ENCODE results near the gene CADPS2.

Gene CADPS2

DNA sequence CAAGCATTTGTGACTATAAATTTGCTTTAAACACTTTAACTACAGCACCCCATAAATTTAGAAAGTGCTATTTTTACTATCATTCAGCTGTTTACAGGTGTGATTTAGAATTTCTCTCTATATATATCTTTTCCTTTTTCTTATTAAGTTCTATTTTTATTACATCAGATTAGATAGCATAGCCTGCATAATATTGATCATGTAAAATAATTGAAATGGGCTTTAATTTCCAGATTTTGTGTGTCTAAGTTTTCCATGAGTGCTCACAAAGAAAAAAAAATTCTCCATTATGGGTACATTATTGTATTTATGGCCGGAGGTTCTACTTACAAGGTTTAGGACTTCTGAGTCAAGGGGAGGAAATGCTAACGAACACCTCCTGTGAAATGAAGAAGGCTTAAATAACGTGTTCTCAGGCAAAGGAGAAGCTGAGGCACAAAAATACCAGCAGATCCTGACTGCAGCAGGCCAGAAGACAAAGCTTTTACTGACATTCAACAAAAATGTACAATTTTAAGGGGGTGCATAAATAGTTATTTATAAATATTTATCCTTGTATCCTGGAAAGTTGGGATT is 301.5 kb downstream of the CADPS2 start:
- DNase-seq = no peak

DNA sequence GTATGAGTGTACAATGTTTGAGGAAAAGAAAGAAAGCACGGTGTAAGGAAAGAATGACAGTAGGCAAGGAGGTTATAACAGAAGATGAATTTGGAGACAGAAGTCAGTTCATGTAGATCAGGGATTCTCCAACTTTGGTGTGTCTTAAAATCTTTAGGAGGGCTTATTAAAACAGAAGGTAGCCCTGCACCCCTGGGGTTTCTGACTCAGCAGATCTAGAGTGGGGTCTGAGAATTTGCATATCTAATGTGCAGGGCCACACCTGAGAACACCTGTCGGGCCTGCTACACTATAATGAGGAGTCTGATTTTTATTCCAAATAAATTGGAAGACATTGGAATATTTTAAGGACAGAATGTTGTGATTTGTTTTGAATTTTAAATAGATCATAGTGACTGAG is 307.9 kb downstream of the CADPS2 start:
- DNase-seq = no peak

DNA sequence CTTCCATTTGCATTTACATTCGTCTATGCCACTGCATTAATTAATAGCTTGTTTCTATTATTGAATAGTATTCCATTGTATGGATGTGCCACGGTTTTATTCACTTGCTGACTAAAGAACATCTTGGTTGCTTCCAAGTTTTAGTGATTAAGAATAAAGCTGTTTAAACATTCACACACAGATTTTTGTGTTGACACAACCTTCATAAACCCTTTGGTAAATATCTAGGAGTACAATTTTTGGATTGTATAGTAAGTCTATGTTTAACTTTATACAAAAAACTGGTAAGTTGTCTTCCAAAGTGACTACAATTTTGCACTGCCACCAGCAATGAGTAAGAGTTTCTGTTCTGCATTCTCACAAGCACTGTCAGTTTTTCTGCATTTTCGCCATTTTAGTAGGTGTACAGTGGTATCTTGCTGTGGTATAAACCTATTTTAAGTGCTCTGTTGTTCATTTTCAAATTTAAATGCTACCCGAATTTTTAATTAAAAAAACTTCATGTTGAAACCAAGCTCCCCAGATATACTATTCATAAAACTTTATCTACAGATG is 308.7 kb downstream of the CADPS2 start:
- DNase-seq = peak; percentile 13

DNA sequence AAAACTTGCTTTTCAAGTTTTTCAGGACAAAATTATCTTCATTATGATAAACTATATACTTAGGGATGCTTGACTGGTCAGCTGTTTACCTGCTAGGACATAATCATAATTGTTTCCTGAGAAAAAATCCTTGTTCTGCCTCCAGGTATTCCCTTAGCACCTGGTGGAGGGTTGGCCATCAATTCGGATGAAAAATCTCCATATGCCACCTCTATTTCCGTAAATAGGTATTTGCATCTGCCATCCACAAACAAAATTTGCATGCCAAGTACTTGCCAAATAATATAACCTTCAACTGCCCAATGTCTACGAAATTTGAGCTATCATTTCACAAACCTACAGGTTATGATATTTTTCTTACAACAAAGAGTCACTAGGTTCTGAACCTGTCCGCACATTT is 313.6 kb downstream of the CADPS2 start:
- no peak for DNase-seq

DNA sequence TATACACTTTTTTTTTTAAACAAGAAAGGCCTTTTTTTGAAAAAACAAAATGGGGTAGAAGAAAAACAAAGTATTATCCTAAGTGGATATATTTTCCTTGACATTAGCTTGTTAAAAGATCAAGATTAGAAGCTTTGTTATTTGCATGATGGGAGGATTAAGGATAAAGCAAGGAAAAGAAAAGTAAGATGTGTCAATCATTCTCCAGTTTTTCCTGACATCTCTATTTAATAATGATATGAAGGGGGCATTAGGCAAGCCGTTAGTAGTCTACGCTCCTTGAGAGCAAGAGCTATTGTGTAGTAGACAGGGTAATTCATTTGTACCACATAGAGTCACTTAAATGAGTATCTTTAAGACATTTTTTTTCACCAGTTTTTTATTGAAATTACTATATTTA is 324.9 kb downstream of the CADPS2 start:
- DNase-seq = no peak

DNA sequence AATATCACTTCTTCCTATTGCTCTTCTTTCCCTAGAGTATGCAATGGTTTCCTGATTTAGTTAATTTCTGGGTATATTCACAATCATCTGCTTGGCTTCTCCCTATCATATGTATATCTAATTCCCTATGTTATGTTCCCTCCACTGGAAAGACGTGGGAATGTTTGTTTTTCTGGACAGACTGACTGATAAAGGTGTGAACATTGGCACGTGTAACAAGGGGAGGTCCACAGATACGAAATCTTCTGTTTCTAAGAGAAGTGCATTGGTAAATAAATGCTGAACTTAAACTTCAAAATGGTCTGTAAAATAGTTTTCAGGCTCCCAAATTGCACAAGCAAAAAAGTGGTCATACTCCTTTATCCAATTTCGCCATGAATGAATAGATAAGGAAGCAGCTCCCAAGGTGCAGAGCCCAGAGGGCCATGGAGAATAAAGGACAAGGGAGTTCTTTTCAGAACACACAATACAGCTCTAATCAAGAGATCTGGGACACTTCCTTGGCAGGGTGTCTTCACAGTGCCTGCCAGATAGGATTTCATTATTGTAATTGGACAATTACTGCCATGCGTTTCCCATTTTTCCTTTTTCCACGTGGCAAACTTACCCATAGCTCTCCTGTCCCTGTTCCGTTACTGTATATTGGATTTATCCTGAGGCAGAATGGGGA is 329.3 kb downstream of the CADPS2 start:
- no peak for DNase-seq

DNA sequence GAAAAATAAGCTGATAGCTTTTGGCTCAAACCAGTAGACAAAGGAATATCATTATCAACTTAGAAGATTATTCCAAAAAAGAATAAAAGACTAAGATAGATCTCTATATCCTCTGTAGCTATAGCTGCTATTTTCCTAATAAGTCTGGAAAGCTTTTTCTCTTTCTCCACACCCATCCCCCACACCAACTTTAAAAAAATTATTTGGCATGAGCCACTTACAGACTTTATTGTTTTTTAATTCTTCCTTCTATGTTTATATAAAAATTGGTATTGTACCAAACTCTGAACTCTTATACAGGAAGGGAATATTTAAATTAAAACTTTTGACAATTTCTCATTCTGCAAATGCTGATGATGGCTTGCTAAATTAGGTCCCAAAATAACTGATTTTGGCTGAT is 330.0 kb downstream of the CADPS2 start:
- no peak for DNase-seq

DNA sequence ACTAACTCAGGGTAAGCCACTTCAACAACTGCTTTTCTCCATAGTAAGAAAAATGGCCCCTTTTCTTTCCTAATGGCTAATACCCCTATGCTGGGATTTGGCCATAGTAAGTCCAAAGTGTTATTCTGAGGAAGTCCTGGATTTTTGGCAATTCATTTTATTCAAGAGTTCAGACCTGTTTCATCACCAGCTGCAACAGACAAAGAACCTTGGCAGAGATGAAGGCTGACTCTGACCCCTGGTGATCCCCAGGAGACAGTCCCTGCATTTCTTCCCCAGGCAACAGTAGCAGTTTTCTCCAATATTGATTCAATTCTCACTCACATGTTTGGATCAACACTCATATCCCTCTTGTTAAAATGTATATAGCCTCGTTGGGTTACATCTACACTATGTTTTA is 332.5 kb downstream of the CADPS2 start:
- no peak for DNase-seq

DNA sequence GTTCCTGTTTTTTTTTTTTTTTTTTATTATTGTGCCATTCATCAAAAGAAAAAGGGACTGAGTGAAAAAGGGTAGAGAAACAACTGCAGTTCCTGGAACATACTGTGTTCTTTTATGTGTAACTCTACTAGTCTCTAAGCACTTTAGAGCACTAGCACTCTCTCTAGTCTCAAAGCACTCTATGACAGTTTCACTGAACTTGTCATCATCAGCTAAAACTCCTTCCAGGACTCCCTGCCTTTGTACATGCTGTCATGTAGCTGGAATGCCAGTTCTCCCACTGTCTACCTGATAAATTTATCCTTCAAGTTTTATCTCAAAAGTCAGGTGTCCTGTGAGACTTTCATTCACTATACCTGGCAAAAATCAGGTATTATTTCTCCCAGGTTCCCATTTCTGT is 333.5 kb downstream of the CADPS2 start:
- no peak for DNase-seq

DNA sequence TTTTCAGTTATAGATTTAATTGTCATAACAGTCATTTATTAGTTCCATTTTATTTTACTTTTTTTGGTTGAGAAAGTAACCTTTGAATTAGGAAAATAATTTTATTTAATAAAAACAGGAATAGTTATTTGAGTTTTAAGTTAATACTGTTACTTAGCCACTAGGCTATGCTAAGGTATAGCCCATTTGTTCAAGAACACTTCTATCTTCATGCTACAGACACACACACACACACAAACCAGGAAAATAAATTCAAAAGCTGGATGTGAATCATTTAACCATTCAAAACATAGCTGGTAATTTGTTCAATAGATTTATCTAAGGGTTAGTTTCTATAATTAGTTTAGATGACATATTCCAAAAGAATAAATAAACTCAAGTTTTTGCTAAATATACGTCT is 335.7 kb downstream of the CADPS2 start:
- no peak for DNase-seq

DNA sequence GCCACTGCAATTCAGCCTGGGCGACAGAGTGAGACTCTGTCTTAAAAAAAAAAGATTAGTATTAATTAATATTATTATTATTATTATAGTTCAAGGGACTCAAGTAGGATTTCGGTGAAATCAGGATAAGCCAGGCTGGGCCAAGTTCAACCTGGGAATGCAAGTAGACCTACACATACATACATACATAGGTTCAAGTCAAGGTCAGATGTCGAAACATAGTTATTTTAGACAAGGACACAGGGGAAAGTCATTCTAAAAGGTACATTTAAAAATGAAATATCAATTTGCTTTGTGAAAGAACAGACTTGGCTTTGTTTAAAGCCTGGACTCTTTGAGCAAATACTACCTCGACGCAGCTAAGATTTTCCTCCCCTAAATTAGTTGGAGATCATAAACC is 336.7 kb downstream of the CADPS2 start:
- no peak for DNase-seq

DNA sequence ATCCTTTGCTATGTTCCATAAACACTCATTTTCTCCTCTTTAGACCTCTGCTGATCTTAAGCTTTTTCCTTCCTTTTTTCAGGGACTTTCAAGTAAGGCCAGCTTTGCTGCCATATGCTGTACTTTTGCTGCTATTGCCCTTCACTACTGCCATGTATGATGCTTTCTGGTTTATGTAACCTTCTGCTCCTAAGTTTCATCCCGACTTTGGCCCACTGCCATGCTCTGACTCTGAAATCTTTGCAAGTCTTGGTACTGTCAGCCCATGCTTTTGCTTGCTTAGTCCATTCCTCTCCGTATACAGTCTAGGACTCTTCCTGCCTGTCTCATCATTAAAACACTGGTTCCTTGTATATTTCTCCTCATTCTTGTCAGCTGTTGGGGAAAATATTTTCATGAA is 339.8 kb downstream of the CADPS2 start:
- peak; percentile 20 for DNase-seq

DNA sequence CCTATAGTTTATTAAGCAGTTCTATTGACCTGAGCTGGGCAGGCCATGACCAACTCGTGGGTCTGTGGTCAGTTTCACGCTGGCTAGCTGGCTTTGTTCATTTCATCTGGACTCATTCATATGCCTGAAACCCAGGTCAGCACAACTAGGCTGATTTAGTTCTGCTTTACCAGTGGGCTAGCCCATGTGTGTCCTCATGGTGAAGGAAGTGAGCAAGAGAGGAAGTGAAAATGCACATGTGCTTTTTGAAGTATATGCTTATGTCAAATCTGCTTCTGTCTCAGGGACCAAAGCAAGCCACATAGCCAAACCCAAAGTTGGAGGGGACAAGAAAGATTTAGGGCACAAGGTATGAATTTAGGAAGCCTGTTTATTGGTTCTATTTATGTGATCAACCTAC is 341.8 kb downstream of the CADPS2 start:
- peak; percentile 85 for DNase-seq

DNA sequence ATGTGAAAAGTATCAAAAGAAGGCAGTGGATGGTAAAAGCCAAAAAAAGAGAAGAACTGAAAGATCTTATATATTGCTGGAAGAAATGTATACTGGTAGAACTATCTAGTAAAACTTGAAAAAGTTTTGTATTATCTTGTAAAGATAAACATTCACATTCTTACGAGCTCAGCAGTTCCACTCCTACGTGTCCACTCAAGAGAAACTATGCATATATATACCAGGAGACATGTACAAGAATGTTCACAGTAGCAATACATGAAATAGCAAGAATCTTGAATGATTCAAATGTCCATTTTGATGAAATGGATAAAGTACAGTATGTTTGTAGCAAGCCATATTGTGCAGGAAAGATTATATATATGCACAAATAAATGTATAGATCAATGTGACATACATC is 342.4 kb downstream of the CADPS2 start:
- no peak for DNase-seq

DNA sequence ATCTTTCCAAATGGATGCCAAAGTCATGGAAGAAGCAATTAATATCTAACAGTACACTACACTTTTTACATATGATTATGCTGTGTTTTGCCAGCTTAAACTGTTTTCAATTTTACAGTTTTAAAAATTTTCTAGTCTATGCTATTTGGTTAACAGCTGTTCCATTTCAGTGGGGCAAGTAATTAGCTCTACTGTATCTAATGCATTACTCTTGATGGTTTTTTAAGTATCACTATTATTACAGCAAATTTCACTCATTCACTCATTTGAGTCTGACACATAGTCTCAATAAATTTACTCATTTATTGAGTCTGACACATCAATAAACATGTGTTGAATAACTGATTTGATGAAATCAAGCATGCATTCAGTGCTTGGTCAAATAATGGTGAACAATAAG is 343.1 kb downstream of the CADPS2 start:
- DNase-seq = no peak

DNA sequence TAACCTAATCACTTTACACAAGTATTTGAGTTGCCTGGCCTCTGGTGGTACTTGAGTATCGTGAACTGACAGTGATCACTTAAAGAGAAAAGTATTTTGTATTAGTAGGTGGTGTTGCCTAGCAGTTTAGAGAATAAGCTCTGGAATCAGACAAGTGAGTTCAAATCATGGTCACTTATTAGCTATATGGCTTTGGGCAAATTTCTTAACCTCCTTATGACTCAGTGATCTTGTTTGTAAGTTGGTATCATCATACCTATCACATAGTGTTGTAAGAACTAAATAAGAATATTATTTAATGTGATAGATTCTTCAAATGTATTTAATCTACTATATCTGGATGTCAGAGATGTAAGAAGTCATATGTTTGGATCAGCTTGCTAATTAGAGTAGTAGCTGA is 351.2 kb downstream of the CADPS2 start:
- no peak for DNase-seq

DNA sequence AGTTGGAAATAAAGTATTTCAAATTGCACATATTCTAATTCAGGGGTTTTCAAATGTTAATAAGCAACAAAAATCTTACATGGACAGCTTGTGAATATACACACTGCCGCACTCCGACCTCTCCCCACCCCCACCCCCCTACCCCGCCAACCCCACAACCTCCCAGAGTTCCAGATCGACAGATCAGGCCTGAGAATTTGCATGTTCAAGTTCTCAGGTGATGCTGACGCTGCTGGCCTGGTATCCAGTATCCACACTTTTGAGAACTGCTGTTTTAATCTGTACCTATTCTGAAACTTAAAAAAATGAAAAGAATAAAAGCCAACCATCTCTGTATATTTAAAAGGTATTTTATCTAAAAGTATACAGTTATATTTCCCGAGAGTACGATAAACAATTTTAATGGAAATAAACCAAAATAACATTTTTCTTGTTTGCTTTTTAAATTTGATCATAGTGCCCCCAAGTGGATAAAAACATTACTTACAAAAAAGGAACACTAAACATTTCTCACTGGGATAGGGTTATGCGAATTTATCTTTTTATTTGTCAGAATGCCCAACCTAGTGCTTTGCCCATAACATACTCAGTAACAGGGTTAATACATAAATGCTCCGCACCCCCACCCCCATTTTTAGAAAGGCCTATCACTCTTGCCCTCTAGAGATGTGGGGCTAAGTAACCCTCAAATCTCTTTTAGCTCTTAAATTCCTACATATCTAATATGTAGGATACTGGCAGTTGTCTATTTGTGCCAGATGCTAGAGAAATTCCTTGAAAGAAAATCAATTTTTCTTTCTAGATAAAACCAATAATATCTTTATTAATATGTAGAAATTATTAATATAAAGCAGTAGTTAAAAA is 353.6 kb downstream of the CADPS2 start:
- peak; percentile 16 for DNase-seq

DNA sequence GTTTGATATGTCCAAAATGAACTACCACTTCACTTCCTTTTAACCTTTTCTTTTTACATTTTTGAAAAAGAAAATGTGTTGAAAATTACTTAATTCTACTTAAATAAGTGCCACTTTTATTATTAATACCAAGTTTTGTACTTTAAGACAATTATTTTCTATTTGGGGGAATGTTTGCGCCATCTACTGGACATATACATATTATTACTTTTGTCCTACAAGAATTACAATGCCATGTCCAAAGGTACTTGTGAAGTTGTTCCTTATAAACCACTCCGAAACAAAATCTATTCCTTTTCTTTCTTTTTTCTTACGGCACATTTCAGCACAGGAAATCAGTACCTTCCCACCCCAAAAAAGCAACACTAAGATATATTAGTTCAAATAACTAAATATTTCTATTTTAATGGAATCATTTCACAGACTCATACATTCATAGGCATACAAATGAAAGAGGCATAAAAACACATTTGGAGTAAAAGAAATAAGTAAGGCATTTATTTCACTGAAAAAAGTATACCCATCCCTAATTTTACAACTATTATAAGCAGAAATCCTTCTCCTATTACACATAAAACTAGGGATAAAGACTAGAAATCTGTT is 357.3 kb downstream of the CADPS2 start:
- peak; percentile 50 for DNase-seq

DNA sequence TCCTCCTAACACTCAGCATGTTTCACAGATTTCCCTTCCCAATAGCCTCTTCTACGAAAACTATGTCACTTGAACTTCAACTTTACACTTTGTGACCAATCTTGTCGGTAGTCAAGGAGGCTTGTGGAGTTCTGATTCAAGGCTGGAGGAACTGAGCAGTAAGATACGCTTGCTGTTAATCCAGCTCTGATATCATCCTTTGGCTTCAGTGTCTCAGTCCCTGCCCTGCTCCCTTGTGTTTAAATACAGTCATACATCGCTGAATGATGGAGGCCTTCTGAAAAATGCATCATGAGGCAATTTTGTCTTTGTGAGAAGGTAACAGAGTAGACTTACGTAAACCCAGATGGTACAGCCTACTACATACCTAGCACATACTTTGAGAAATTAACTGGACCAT is 360.9 kb downstream of the CADPS2 start:
- no peak for DNase-seq

DNA sequence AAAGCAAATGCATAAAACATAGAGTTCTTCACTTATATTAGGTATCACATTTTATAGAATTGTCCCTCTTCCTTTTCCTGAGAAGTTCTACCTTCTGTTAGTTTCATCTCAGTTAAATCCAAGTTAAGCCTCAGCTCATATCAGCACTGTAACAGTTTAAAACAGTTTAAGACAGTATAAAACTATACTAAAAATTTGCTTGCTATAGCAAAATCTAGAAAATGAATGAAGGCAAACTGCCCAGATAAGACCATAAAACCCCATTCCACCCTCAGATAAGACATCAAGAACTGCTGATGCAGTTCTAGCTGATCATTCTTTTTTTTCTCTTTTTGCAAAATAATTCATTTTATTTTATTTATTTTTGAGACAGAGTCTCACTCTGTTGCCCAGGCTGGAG is 364.5 kb downstream of the CADPS2 start:
- DNase-seq = no peak

DNA sequence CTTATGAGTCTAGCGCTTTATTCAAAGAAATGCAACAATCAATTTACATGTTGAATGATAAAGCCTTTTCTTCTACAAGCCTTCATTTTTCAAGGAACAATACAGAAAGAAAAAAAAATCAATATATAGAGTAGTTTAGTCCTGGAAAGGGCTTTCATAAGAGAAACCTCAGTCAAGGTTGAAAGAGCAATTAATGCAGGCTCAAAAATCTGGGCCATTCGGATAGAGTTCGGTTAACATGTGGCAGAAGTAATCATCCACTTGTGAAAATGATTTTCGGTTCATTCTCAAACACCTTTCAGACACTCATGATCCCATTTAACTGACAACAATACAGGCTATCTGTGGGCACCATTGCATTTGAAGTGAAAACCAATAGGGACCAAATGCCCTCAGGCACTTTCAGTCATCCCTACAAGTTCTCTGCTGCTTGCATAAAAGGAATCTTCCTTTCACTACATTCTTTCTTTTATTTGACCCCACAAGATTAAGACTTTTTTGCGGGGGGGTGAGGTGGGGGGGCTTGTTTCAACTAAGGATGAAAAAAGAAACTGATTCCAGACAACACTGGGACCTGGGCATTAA is 365.2 kb downstream of the CADPS2 start:
- no peak for DNase-seq

DNA sequence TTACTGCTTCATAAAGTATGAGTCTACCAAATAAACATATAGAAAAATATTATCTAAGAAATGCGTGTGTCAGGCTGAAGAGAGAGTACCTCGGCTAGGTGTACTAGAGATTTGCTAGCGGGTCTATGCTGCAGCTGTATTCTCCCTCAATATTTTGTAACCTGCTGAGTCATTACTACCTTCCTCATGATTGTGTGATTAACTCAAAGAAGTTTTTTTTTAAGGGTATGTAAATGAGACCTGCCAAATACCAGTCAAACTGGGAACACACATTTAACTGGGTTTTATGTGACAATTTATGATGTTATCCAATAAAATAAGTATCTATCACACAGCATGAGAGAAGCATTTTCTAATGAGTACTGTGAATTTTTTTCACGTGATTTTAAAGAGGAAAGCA is 367.8 kb downstream of the CADPS2 start:
- DNase-seq = no peak

DNA sequence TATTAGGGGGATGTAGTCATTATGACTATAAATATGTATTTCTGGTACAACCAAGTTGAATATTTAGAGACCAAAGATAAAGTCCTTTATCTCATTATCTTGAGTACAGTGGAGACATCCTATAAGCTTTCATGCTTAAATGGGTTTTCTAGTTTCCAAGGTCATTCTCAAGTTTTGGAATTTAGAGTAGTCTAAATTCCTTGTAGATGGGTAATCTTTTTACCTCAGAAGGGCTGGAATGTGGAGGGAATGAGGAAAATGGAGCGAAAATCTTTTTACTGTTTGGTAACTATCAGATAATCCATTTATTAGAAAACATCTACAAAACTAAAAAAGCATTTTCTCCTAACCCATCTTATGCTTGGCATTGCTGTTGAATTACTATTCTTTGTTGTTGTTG is 368.7 kb downstream of the CADPS2 start:
- no peak for DNase-seq

All from RPMI8226 (cell line).